Measurements from ENCODE around the gene ARHGEF7.

Gene ARHGEF7

DNA sequence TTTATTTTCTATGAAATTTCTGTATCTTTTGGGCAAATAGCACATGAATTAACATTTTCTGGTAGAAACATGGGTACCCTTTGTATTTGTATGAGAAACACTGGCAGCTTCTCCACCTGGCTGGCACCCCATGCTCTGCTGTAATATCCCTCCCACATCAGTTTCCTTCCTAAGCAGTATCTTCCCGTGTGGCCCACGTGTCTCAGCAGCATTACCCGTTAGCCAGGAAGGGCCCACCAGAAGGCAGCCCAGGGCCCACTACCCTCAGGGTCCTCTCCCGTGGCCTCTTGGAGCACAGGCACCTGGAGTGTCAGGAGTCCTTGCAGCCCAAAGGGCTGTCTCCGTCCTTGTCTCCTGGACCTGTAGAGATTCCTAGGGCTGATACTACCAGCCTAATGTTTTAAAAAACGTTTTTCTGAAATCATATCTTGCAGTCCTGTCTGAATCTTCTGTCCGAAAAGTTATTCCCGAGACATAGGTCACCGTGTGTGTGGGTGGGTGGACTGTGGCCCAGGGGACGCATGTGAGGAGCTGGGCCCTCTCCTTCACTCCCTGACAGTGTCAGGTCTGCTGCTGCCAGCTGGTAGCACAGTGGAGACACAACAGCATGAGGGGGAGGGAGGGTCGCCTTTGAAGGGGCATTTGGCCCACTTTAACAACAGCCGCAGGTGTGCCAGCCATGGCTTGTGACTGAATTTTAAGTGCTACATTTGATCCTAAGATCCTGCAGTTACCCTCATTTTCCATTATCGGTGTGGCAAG is 183.3 kb downstream of the ARHGEF7 start:
- DNase-seq (ENCODE audit: low read depth, low spot score) = no peak

- no peak for DNase-seq (ENCODE audit: low read depth, low spot score)
These were observed 187.1 kb downstream of the ARHGEF7 start for GRCh38 chr13:111302045-111302726.

- DNase-seq (ENCODE audit: low read depth, low spot score) = no peak
These were observed 188.4 kb downstream of the ARHGEF7 start for GRCh38 chr13:111303559-111303958.

DNA sequence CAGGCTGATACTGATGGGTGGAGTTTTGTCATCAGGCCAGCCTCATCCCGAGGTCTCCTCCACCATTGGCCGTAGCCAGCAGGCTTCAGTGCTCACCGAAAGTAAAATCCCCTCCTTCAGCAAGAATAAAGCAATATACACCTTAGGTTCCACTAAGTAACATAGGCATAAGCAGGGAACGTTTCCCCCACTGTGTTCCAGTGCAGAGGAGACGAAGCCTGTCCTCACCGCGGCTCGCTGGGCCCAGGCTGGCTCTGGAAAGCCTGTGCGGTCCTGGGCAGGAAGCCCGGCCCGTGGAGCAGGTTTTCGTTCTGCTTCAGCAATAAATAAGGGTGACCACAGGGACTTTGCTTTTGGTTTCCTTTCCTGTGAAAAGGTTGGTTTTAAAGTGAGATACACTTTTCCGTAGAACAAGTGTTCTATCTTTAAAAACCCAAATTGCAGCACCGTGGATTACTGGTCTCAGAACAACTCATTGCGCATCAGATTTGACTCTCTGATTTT is 189.0 kb downstream of the ARHGEF7 start:
- DNase-seq (ENCODE audit: low read depth, low spot score) = no peak

DNA sequence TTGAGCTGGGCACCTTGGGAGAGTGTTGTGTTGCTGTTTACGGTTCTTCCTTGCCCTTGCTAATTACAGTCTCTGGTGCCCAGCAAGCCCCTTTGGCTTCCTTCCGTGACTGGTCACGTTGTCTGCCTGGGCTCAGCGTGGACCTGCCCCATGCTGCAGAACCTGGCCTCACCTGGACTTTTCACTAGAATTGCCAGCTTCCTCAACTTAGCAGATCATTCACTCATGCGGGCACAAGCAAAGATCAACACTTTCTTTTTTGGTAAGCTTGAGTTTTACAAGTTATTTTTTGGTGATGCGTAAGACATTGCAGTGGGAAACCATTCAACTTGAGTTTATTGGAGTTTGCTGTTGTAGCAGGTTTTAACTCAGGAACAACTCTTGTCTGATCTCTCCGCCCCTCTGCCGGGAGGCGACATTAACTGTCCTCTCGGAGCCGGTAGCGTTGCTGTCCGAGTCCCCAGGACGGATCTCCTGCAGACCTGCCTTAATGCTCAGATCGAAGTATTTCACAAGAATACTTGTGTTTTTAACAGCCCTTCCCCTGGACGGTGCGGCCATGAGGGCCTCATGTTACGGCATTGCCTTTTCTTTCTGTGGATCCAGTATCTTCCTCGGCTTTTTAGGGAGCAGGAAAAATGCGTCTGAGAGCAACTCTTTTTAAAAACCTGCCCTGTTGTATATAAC is 189.6 kb downstream of the ARHGEF7 start:
- no peak for DNase-seq (ENCODE audit: low read depth, low spot score)

DNA sequence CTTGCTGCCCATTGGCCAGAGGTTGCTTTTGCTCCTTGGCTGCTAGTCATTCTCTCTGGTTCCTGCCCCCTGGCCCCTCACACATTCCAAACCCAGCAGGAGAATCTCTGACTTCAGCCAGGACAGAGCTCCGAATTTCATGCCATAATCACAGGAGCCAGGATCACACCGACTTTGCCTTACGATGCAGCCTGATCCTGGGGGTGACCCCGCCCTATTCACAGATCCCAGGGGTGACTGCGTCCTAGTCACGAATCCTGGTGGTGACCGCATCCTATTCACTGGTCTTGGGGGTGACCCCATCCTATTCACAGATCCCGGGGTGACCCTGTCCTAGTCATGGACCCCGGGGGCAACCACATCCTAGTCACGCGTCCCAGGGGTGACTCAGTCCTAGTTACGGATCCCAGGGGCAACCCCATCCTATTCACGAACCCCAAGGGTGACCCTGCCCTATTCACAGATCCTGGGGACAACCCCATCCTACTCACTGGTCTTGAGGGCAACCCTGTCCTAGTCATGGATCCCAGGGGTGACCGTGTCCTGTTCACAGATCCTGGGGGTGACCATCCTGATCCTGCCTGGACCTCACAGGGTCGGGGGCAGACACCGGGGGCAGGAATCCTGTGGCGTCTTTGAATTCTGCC is 198.0 kb downstream of the ARHGEF7 start:
- DNase-seq (ENCODE audit: low read depth, low spot score) = no peak

- DNase-seq (ENCODE audit: low read depth, low spot score) = no peak
These were observed 198.9 kb downstream of the ARHGEF7 start for GRCh38 chr13:111313911-111314425.

- no peak for DNase-seq (ENCODE audit: low read depth, low spot score)
These were observed 199.7 kb downstream of the ARHGEF7 start for GRCh38 chr13:111314852-111315251.

- DNase-seq (ENCODE audit: low read depth, low spot score) = no peak
These were observed 200.4 kb downstream of the ARHGEF7 start for GRCh38 chr13:111315347-111315995.

- no peak for DNase-seq (ENCODE audit: low read depth, low spot score)
These were observed 201.1 kb downstream of the ARHGEF7 start for GRCh38 chr13:111316161-111316730.

DNA sequence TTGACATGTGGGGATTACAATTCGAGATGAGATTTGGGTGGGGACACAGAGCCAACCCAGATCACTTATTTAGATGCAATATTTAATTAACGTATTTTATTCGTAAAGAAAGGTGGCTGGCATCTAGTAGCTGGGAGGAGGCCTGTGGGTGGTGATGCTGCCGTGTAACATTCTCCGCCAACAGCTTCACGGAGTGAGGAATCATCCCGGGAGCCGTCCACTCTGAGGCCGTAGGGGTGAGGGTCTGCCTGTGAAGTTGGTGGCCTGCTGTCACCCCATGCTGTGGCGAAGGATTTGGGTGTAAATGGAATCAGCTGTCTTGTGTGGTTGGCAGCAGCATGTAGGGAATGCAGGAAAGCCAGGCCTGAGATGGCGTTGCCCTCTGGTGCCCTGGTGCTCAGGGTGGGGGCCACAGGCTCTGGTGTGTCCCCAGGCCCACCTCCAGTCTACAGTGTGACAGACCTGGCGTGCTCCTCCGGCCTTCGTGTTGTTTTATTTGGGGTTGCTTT is 202.0 kb downstream of the ARHGEF7 start:
- DNase-seq (ENCODE audit: low read depth, low spot score) = no peak

GRCh38 chr13:111317571-111318345 is 202.6 kb downstream of the ARHGEF7 start:
- no peak for DNase-seq (ENCODE audit: low read depth, low spot score)

DNA sequence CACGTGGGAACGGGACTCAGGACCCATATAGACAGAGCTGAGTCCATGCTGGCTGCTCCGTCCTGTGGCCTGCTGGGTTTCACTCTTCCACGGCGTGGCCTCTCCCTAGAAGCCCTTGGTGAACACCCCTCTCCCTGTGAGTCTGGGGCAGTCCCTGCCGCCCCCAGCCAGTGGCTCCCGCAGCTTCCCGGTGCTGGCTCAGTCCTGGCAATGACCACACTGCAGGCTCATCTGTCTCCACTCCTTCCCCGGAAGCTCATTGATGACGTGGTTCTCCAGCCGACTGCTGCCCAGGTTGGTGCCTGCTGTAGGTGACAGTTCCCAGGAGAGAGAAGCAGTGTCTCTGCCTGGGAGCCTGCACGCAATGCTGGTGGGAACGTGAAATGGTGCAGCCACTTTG is 203.3 kb downstream of the ARHGEF7 start:
- DNase-seq (ENCODE audit: low read depth, low spot score) = no peak

DNA sequence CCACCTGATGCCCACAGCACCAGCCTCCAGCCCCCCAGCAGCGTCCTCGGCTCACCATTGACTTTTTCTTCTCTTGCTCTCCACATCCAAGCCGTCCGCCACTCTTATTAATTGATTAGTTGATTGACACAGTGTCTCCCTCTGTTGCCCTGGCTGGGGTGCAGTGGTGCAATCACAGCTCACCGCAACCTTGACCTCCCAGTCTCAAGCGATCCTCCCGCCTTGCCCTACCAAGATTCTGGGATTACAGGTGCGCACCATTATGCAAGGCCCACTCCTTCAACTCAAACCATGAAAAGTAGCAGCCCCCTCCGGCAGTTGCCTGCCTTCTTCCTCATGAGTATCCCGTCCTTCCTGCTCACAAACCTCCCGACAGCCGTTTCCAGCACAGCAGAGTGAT is 204.4 kb downstream of the ARHGEF7 start:
- no peak for DNase-seq (ENCODE audit: low read depth, low spot score)

GRCh38 chr13:111319998-111320911 is 205.1 kb downstream of the ARHGEF7 start, which contains the start of gene TEX29:
Gene TEX29 (plus strand): TSS chr13:111320642. CDS start chr13:111320891, 249 bp downstream.
- no peak for DNase-seq (ENCODE audit: low read depth, low spot score)

DNA sequence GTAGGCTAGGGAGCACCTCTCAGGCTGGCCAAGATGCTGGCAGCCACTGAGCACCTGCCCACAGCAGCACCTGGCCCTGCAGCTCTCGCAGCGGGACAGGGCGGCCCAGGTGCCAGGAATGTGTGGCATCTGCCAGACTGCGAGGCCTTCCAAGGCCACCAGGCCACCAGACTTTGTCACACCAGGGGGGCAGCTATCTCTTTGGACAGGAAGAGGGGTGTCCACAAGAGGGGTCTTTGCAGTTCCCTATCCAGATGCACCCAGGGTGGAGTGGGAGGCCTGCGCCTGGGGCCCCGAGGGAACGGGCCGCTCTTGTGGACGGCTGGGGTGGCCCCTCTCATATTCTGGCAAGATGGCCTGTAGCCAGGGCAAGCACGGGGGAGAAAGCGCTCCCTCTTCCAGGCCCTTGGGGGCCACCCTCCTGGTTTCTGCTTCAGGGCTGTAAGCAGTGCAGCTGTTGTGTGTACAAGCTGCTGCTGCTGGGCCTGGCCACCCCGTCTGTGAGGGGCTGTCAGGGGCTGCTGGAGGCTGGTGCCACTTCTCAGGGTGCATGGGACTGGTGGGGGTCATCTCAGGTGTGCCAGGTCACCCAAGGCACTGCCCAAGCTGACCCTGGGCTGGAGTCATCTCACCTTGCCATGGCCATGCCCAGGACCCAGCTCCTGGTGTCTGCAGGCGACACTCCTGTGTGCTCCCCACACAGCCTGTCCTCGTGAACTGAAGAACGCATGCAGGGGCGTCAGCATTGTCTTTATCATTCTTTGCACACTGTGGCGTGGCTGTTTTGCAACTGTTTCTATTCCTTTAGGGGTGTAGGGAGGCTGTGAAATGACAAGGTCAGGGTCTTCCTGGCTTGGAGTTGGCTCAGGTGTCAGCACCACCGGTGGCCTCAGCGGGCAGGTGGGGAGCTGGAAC is 207.1 kb downstream of the ARHGEF7 start:
- DNase-seq (ENCODE audit: low read depth, low spot score) = no peak

- no peak for DNase-seq (ENCODE audit: low read depth, low spot score)
These were observed 207.8 kb downstream of the ARHGEF7 start for GRCh38 chr13:111322916-111323331.

- DNase-seq (ENCODE audit: low read depth, low spot score) = no peak
These were observed 208.4 kb downstream of the ARHGEF7 start for GRCh38 chr13:111323549-111323948.

Measured in brain pericyte (primary cell).